Liver (tissue), 9 donors: ENCODE data around the gene MSN. TPM values are rescaled to one million over a fixed set of nuclear protein-coding genes. Genes with fewer than 3 reads are reported as not detected.

Source experiments
- DNase-seq: peaks from one replicate; pipeline ENCODE4 v3.0.0-alpha.2; 2017; ENCODE audit warnings: low spot score
- H3K27ac ChIP-seq, 2 donors: one replicate each; pipeline ENCODE4 v1.7.0; 2013; ENCODE audit warnings: inconsistent platforms in 2 of 2, low read length in 2 of 2, control low read depth in 1 of 2, low read depth in 1 of 2, mild to moderate bottlenecking in 1 of 2
- H3K27me3 ChIP-seq, 4 donors: one replicate each; pipeline versions ENCODE4 v1.6.1 to v1.7.0; 2013; ENCODE audit warnings: low read length in 3 of 4, inconsistent platforms in 1 of 4, mild to moderate bottlenecking in 1 of 4, moderate library complexity in 1 of 4; ENCODE audit not compliant: control insufficient read depth in 4 of 4, insufficient read depth in 4 of 4
- H3K36me3 ChIP-seq, 4 donors: one replicate each; pipeline versions ENCODE4 v1.6.1 to v1.7.0; 2013; ENCODE audit warnings: low read length in 3 of 4, mild to moderate bottlenecking in 3 of 4, low read depth in 1 of 4, moderate library complexity in 1 of 4; ENCODE audit not compliant: control insufficient read depth in 4 of 4, insufficient read depth in 3 of 4
- H3K4me1 ChIP-seq, 4 donors: one replicate each; pipeline versions ENCODE4 v1.6.1 to v1.7.0; 2013; ENCODE audit warnings: low read length in 3 of 4, mild to moderate bottlenecking in 3 of 4, moderate library complexity in 1 of 4; ENCODE audit not compliant: control insufficient read depth in 4 of 4, insufficient read depth in 4 of 4
- H3K4me3 ChIP-seq, 3 donors: one replicate each; pipeline versions ENCODE4 v1.6.1 to v1.7.0; 2013; ENCODE audit warnings: low read length in 3 of 3, control low read depth in 1 of 3, low read depth in 1 of 3, mild to moderate bottlenecking in 1 of 3
- H3K9ac ChIP-seq, 2 donors: one replicate each; pipeline ENCODE4 v1.7.0; 2013; ENCODE audit warnings: low read length in 2 of 2, mild to moderate bottlenecking in 2 of 2, moderate library complexity in 2 of 2, control low read depth in 1 of 2, low read depth in 1 of 2
- H3K9me3 ChIP-seq, 4 donors: one replicate each; pipeline versions ENCODE4 v1.6.1 to v1.7.0; 2013; ENCODE audit warnings: low read length in 3 of 4; ENCODE audit not compliant: control insufficient read depth in 4 of 4
- ATF3 ChIP-seq: IDR thresholded peaks from 2 replicates; pipeline ENCODE4 v1.6.1; 2016; ENCODE audit warnings: antibody characterized with exemption
- EGR1 ChIP-seq, 2 donors: IDR thresholded peaks; 2 replicates each; pipeline ENCODE4 v1.6.1; 2016 to 2018; ENCODE audit warnings: antibody characterized with exemption in 2 of 2, low read depth in 2 of 2
- FOXA1 ChIP-seq: IDR thresholded peaks from 2 replicates; pipeline ENCODE4 v1.6.1; 2016; ENCODE audit warnings: antibody characterized with exemption
- FOXA2 ChIP-seq: IDR thresholded peaks from 2 replicates; pipeline ENCODE4 v1.6.1; 2016; ENCODE audit warnings: antibody characterized with exemption
- GABPA ChIP-seq, 2 donors: IDR thresholded peaks in 1 of 2; conservative IDR thresholded peaks in 1 of 2; 2 replicates each; pipeline ENCODE4 v1.6.1; 2016; ENCODE audit warnings: antibody characterized with exemption in 2 of 2, mild to moderate bottlenecking in 1 of 2, moderate library complexity in 1 of 2
- HNF4A ChIP-seq, 2 donors: conservative IDR thresholded peaks; 2 replicates each; pipeline ENCODE4 v1.6.1; 2016; ENCODE audit warnings: antibody characterized with exemption in 2 of 2, mild to moderate bottlenecking in 2 of 2
- HNF4G ChIP-seq: IDR thresholded peaks from 2 replicates; pipeline ENCODE4 v1.6.1; 2016; ENCODE audit warnings: antibody characterized with exemption
- JUND ChIP-seq, 2 donors: IDR thresholded peaks; 2 replicates each; pipeline ENCODE4 v1.6.1; 2016; ENCODE audit warnings: antibody characterized with exemption in 2 of 2
- MAX ChIP-seq: IDR thresholded peaks from 2 replicates; pipeline ENCODE4 v1.6.1; 2016; ENCODE audit warnings: antibody characterized with exemption
- NR2F2 ChIP-seq: IDR thresholded peaks from 2 replicates; pipeline ENCODE4 v1.6.1; 2016; ENCODE audit warnings: antibody characterized with exemption
- REST ChIP-seq: IDR thresholded peaks from 2 replicates; pipeline ENCODE4 v1.6.1; 2016; ENCODE audit warnings: antibody characterized with exemption, mild to moderate bottlenecking
- RXRA ChIP-seq, 2 donors: IDR thresholded peaks; 2 replicates each; pipeline ENCODE4 v1.6.1; 2017 to 2018; ENCODE audit warnings: antibody characterized with exemption in 2 of 2, mild to moderate bottlenecking in 1 of 2
- SP1 ChIP-seq: IDR thresholded peaks from 2 replicates; pipeline ENCODE4 v1.6.1; 2018; ENCODE audit warnings: antibody characterized with exemption, mild to moderate bottlenecking
- YY1 ChIP-seq: IDR thresholded peaks from 2 replicates; pipeline ENCODE4 v1.6.1; 2016; ENCODE audit warnings: antibody characterized with exemption, mild to moderate bottlenecking
- WGBS: extraction: QIAGEN DNeasy Blood & Tissue Kit; methylation state at CpG from one replicate; pipeline ENCODE4 v1.1.7; 2013; 5-methylcytosine and 5-hydroxymethylcytosine counted together
- polyA plus RNA-seq, 2 donors: library from polyadenylated mRNA; stranded (reverse) in 1 of 2; unstranded in 1 of 2; fragments of 200-250 nt in 1 of 2; fragments of >200 nt in 1 of 2; fragmentation: Nextera tagmentation in 1 of 2; extraction: Ambion mirVana in 1 of 2; gene quantifications; one replicate each; pipeline versions ENCODE4 v1.2.1 to v1.2.3, GENCODE V29; 2013 to 2015
- total RNA-seq, 2 donors: library from RNA; depleted of rRNA; stranded (reverse); fragments of >200 nt; gene quantifications; one replicate each; pipeline ENCODE4 v1.2.3, GENCODE V29; 2014
- TF ChIP-seq, protein P1 (sequence below): fragments of 150-350 bp; IDR thresholded peaks from 2 replicates; pipeline ENCODE4 v1.5.1; 2017; ENCODE audit warnings: improper control_type of control experiment, low read depth, low read length; ENCODE audit not compliant: missing input control
- donor health status: healthy.
- donor health status: healthy.
- donor health status: healthy.
- donor health status: healthy.
- donor health status: healthy.

MSN gene
- total and polyA plus RNA-seq, 4 donors: 24.3 to 70.0 (median 40.6) TPM

- TF ChIP-seq EGR1 (IDR thresholded peaks at IDR 0.05; ENCODE audit: low read depth in 2 of 2) (no peak), NR2F2 (no peak), FOXA1 (no peak), MAX (no peak), GABPA (IDR thresholded peaks at IDR 0.05 in 1 of 2, conservative IDR thresholded peaks at IDR 0.05 in 1 of 2) (no peak)
Observed at GRCh38 chrX:65702956-65703355, 35.5 kb downstream of the MSN start (continued).

- Histone ChIP-seq H3K9me3 (no peaks in the 10 kb centered on the region), H3K4me3 (no peak overlapping the region), H3K4me1 (peaks cover 3 to 10% (median 8%) of the 10 kb centered on the region in 4 donors), H3K9ac (no peak overlapping the region), H3K27ac (peak overlapping the region in 1 of 2 donors; percentile 64), H3K27me3 (no peaks in the 10 kb centered on the region), H3K36me3 (no peaks in the 10 kb centered on the region)
- 80% methylated on average over 5 of the region's 5 CpGs for WGBS
- TF ChIP-seq GABPA (IDR thresholded peaks at IDR 0.05 in 1 of 2, conservative IDR thresholded peaks at IDR 0.05 in 1 of 2) (no peak), FOXA1 (no peak), RXRA (IDR thresholded peaks at IDR 0.05) (no peak), YY1 (no peak), ATF3 (no peak), REST (no peak), HNF4A (conservative IDR thresholded peaks at IDR 0.05) (no peak), NR2F2 (no peak), FOXA2 (no peak), EGR1 (IDR thresholded peaks at IDR 0.05; ENCODE audit: low read depth in 2 of 2) (no peak), MAX (no peak), JUND (IDR thresholded peaks at IDR 0.05) (no peak), HNF4G (no peak), SP1 (no peak)
- TF ChIP-seq, protein P1, sequence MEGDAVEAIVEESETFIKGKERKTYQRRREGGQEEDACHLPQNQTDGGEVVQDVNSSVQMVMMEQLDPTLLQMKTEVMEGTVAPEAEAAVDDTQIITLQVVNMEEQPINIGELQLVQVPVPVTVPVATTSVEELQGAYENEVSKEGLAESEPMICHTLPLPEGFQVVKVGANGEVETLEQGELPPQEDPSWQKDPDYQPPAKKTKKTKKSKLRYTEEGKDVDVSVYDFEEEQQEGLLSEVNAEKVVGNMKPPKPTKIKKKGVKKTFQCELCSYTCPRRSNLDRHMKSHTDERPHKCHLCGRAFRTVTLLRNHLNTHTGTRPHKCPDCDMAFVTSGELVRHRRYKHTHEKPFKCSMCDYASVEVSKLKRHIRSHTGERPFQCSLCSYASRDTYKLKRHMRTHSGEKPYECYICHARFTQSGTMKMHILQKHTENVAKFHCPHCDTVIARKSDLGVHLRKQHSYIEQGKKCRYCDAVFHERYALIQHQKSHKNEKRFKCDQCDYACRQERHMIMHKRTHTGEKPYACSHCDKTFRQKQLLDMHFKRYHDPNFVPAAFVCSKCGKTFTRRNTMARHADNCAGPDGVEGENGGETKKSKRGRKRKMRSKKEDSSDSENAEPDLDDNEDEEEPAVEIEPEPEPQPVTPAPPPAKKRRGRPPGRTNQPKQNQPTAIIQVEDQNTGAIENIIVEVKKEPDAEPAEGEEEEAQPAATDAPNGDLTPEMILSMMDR: no peak
- DNase-seq: no peak
Observed at GRCh38 chrX:65705439-65705838, 38.0 kb downstream of the MSN start.
